Common myeloid progenitor, CD34-positive (primary cell): ENCODE measurements around the gene SKA1.
"Not testable (repeated sequence)": the region's sequence is repeated elsewhere in the genome, so short reads cannot be mapped to it uniquely, and the experiment has no call there.

Experiments
- CTCF ChIA-PET: fragments of 350-600 bp; sonication (Branson Sonifier 250); formaldehyde crosslinking; loops from one replicate; lab custom pipeline; 2021; ENCODE audit warnings: antibody characterized with exemption; lab: Charles Lee
- POLR2A ChIA-PET: fragments of 350-600 bp; sonication (Branson Sonifier 250); formaldehyde crosslinking; loops from one replicate; lab custom pipeline; 2021; ENCODE audit warnings: antibody characterized with exemption; lab: Charles Lee
- DNase-seq, 3 donors: peaks; one replicate each; pipeline versions ENCODE4 v3.0.0 to v3.0.0-alpha.2; 2013
- H3K27ac ChIP-seq, 2 experiments: 1 replicate in 1 of 2; 2 replicates in 1 of 2; pipeline ENCODE4 v1.7.0; 2013; ENCODE audit warnings: inconsistent platforms in 2 of 2, low read length in 2 of 2, mild to moderate bottlenecking in 2 of 2, low read depth in 1 of 2, moderate library complexity in 1 of 2; ENCODE audit not compliant: severe bottlenecking in 2 of 2, insufficient read depth in 1 of 2, poor library complexity in 1 of 2
- H3K27me3 ChIP-seq, 5 experiments: replicated peaks in 2 of 5; 1 replicate in 3 of 5; 2 replicates in 2 of 5; pipeline versions ENCODE4 v1.6.1 to v1.7.0; 2013; ENCODE audit warnings: low read length in 4 of 5, mild to moderate bottlenecking in 2 of 5, moderate library complexity in 2 of 5, inconsistent platforms in 1 of 5; ENCODE audit not compliant: insufficient read depth in 5 of 5, control insufficient read depth in 4 of 5
- H3K36me3 ChIP-seq, 4 experiments: 1 replicate in 2 of 4; 2 replicates in 2 of 4; pipeline versions ENCODE4 v1.6.1 to v1.7.0; 2013; ENCODE audit warnings: low read length in 3 of 4, control low read depth in 1 of 4, mild to moderate bottlenecking in 1 of 4; ENCODE audit not compliant: control insufficient read depth in 4 of 4, insufficient read depth in 4 of 4
- H3K4me1 ChIP-seq, 4 experiments: 1 replicate in 3 of 4; 2 replicates in 1 of 4; pipeline versions ENCODE4 v1.6.1 to v1.7.1; 2013; ENCODE audit warnings: low read length in 3 of 4, mild to moderate bottlenecking in 3 of 4, control low read depth in 1 of 4, inconsistent platforms in 1 of 4, moderate library complexity in 1 of 4; ENCODE audit not compliant: control insufficient read depth in 4 of 4, insufficient read depth in 4 of 4; ENCODE audit errors: control extremely low read depth in 1 of 4
- H3K4me3 ChIP-seq, 7 experiments: 1 replicate in 4 of 7; 2 replicates in 3 of 7; pipeline versions ENCODE4 v1.5.1 to v1.7.0; 2013; ENCODE audit warnings: mild to moderate bottlenecking in 7 of 7, low read length in 6 of 7, moderate library complexity in 6 of 7, inconsistent platforms in 2 of 7, low read depth in 2 of 7, control low read depth in 1 of 7; ENCODE audit not compliant: insufficient read depth in 4 of 7, control insufficient read depth in 1 of 7; ENCODE audit errors: extremely low read depth in 1 of 7
- H3K9me3 ChIP-seq, 5 experiments: 1 replicate in 4 of 5; 2 replicates in 1 of 5; pipeline versions ENCODE4 v1.6.1 to v1.7.1; 2013; ENCODE audit warnings: low read length in 4 of 5, mild to moderate bottlenecking in 2 of 5, inconsistent platforms in 1 of 5, low read depth in 1 of 5, moderate library complexity in 1 of 5; ENCODE audit not compliant: control insufficient read depth in 4 of 5, insufficient read depth in 2 of 5; ENCODE audit errors: control extremely low read depth in 1 of 5
- WGBS: methylation state at CpG from one replicate; pipeline ENCODE4 v1.1.5; 2013; ENCODE audit not compliant: insufficient coverage; 5-methylcytosine and 5-hydroxymethylcytosine counted together

The SKA1 gene

GRCh38 chr18:50424877-50425690 lies 50.2 kb downstream of the SKA1 start:
- peak overlapping the region in 1 of 2 experiments; percentile 55 for H3K27ac ChIP-seq
- H3K4me3 ChIP-seq: no peak overlapping the region
- whole genome bisulfite sequencing: 17% methylated on average over 4 of the region's 7 CpGs
- DNase-seq: peak; percentile 67 to 89 (median 75)
- ChIA-PET CTCF (no interaction called here), POLR2A (no interaction called here)
- H3K4me1 ChIP-seq: no peaks in the 10 kb centered on the region
- H3K27me3 ChIP-seq: no peaks in the 10 kb centered on the region
- H3K9me3 ChIP-seq: peaks cover 0 to 10% (median 3%) of the 10 kb centered on the region in 5 experiments
- H3K36me3 ChIP-seq: no peaks in the 10 kb centered on the region

- DNase-seq: no peak
- H3K4me1 ChIP-seq: no peaks in the 10 kb centered on the region
- H3K27ac ChIP-seq: no peak overlapping the region
- peaks cover 0 to 5% (median 0%) of the 10 kb centered on the region in 5 experiments for H3K27me3 ChIP-seq
- POLR2A ChIA-PET: no interaction called here
- no peaks in the 10 kb centered on the region for H3K36me3 ChIP-seq
- no peak overlapping the region for H3K4me3 ChIP-seq
- CTCF ChIA-PET: interaction anchor here (2.1 kb wide), 1 partner anchor 209 kb away, joined by 15 read pairs; no protein-coding TSS in a partner anchor
- peaks cover 0 to 10% (median 3%) of the 10 kb centered on the region in 5 experiments for H3K9me3 ChIP-seq
- 63% methylated on average over 1 of the region's 1 CpG for WGBS
Observed at GRCh38 chr18:50427896-50428295, 53.0 kb downstream of the SKA1 start.

GRCh38 chr18:50428531-50429206 lies 53.8 kb downstream of the SKA1 start:
- Histone ChIP-seq H3K27ac (no peak overlapping the region), H3K4me1 (no peaks in the 10 kb centered on the region), H3K4me3 (no peak overlapping the region), H3K36me3 (no peaks in the 10 kb centered on the region), H3K9me3 (peaks cover 0 to 10% (median 3%) of the 10 kb centered on the region in 5 experiments), H3K27me3 (peaks cover 0 to 5% (median 0%) of the 10 kb centered on the region in 5 experiments)
- 97% methylated on average over 3 of the region's 3 CpGs for WGBS
- POLR2A ChIA-PET: no interaction called here
- CTCF ChIA-PET: interaction anchor here (0.6 to 2.1 kb wide), 6 partner anchors 20 to 920 kb away, joined by 3 to 15 read pairs (median 4); no protein-coding TSS in a partner anchor
- no peak for DNase-seq

- DNase-seq: peak; percentile 20 to 42 (median 32)
- Histone ChIP-seq H3K4me1 (no peaks in the 10 kb centered on the region), H3K27ac (no peak overlapping the region), H3K27me3 (peaks cover 0 to 5% (median 0%) of the 10 kb centered on the region in 5 experiments), H3K9me3 (peaks cover 0 to 10% (median 3%) of the 10 kb centered on the region in 5 experiments), H3K4me3 (no peak overlapping the region), H3K36me3 (no peaks in the 10 kb centered on the region)
- CTCF ChIA-PET: interaction anchor here (0.6 to 2.1 kb wide), 8 partner anchors 12 to 925 kb away, joined by 3 to 15 read pairs (median 4); no protein-coding TSS in a partner anchor
- WGBS: no CpG with 5 or more reads among the region's 5 CpGs
- POLR2A ChIA-PET: no interaction called here
Observed at GRCh38 chr18:50429207-50429948, 54.5 kb downstream of the SKA1 start.

GRCh38 chr18:50432915-50433314 lies 58.1 kb downstream of the SKA1 start:
- Histone ChIP-seq H3K27ac (no peak overlapping the region), H3K36me3 (no peaks in the 10 kb centered on the region), H3K9me3 (no peaks in the 10 kb centered on the region), H3K4me1 (no peaks in the 10 kb centered on the region), H3K4me3 (no peak overlapping the region), H3K27me3 (peaks cover 0 to 5% (median 0%) of the 10 kb centered on the region in 5 experiments)
- WGBS: 83% methylated on average over 1 of the region's 3 CpGs
- ChIA-PET CTCF (no interaction called here), POLR2A (no interaction called here)
- no peak for DNase-seq

- POLR2A ChIA-PET, DNase-seq, H3K27me3 ChIP-seq, H3K4me1 ChIP-seq, CTCF ChIA-PET, H3K9me3 ChIP-seq, H3K27ac ChIP-seq, H3K36me3 ChIP-seq, H3K4me3 ChIP-seq: not testable (repeated sequence)
- WGBS: no CpG with 5 or more reads among the region's 1 CpG
Observed at GRCh38 chr18:50436742-50437141, 61.9 kb downstream of the SKA1 start.
